Measurements from ENCODE around the gene KRTAP10-9. TPM values are rescaled to one million over a fixed set of nuclear protein-coding genes. Genes with fewer than 3 reads are reported as not detected.
"Not testable (repeated sequence)": the region's sequence is repeated elsewhere in the genome, so short reads cannot be mapped to it uniquely, and the experiment has no call there.

Gene KRTAP10-9
- total RNA-seq, 1 experiment from 2014 or later, result not detected

- DNase-seq (ENCODE audit: low read depth), result no peak
These were observed 31.4 kb upstream of the KRTAP10-9 start for GRCh38 chr21:44595524-44595923.

- DNase-seq (ENCODE audit: low read depth), result no peak
These were observed 30.7 kb upstream of the KRTAP10-9 start for GRCh38 chr21:44596068-44596725.

DNA sequence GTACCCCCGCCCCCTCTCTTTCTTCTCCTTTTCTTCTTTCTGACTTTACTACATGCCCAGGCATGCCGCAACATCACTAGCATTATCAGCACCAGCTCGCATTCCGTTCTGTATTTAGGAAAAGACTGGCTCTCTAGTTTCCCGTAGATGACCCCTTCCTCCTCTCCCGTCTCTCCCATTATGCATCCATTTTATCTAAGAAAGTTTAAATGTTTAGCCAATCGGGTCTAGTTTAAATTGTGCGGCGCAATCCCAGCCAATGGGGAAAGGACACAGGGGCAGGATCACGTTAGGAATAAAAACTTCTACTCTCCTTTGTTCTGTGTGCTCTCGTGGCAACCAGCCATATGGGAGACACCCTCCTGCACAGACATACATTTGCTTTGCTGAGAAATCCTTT lies 28.8 kb upstream of the KRTAP10-9 start:
- no peak for DNase-seq (ENCODE audit: low read depth)

DNA sequence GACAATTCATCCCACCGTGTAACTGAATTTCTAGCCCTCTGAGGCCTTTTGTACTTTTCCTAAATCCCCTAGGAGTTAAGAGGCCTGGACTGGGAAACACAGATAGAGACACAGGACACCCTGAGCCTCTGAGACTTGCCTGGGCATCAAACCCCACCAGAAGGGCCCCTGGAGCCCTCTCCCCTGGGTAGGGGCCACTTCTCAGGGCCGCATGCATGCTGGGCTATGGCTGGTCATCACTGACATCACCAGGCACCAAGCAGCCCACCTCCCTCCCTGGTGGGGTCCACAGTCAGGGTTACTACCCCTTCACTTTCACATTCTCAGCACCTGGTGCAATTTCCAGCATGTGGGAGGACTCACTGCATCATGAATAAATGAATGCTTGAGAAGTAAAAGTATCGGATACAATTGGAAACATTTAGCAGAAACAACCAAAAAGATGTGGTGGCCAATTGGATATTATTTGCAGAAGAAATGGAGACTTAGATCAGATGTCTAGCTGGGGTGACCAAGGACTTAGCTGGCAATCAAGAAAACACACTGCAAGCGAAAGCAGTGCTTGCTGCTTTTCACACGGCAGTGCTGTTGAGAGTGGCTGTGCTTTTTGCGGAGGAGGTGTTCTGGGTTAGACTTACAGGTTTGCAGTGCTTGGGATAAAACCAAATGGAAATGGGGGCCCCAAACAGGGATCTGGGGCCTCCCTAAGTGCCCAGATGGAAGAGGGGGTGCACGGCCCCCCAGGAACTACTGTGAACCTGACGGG lies 27.4 kb upstream of the KRTAP10-9 start:
- DNase-seq (ENCODE audit: low read depth), result no peak

DNA sequence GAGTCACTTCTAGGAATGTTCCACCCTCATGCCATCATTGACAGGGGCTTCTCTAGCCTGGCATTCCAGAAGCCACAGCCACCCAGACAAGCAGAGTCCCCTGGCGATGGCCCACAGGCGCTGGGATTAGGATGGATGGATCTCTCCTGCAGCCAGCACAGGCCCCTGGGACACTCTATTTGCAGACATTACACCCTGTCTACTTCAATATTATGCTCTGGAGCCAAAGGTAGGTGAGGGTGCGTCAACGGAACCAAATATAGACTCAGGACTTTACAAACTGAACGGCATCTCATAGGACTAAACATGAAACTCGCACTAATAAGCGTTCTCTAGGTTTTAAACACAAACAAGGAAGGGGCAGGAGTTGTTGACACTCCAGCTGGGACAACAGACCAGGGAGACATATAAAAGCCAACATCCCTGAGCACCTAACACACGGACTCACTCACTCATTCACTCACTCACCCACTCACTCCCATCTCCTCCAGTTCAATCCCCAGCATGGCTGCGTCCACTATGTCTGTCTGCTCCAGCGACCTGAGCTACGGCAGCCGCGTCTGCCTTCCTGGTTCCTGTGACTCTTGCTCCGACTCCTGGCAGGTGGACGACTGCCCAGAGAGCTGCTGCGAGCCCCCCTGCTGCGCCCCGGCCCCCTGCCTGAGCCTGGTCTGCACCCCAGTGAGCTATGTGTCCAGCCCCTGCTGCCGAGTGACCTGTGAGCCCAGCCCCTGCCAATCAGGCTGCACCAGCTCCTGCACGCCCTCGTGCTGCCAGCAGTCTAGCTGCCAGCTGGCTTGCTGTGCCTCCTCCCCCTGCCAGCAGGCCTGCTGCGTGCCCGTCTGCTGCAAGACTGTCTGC lies 26.5 kb upstream of the KRTAP10-9 start, which contains the start of gene KRTAP10-7:
Gene KRTAP10-7, plus strand, starts transcription at position 480 of the 861 bp plus-strand sequence. Its CDS starts 25 bp downstream, at position 505.
- not testable (repeated sequence) for DNase-seq (ENCODE audit: low read depth)

DNA sequence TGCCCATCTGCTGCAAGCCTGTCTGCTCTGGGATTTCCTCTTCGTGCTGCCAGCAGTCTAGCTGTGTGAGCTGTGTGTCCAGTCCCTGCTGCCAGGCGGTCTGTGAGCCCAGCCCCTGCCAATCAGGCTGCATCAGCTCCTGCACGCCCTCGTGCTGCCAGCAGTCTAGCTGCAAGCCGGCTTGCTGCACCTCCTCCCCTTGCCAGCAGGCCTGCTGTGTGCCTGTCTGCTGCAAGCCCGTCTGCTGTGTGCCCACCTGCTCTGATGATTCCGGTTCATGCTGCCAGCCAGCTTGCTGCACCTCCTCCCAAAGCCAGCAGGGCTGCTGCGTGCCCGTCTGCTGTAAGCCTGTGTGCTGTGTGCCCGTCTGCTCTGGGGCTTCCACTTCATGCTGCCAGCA lies 25.8 kb upstream of the KRTAP10-9 start:
- DNase-seq (ENCODE audit: low read depth), result not testable (repeated sequence)

DNA sequence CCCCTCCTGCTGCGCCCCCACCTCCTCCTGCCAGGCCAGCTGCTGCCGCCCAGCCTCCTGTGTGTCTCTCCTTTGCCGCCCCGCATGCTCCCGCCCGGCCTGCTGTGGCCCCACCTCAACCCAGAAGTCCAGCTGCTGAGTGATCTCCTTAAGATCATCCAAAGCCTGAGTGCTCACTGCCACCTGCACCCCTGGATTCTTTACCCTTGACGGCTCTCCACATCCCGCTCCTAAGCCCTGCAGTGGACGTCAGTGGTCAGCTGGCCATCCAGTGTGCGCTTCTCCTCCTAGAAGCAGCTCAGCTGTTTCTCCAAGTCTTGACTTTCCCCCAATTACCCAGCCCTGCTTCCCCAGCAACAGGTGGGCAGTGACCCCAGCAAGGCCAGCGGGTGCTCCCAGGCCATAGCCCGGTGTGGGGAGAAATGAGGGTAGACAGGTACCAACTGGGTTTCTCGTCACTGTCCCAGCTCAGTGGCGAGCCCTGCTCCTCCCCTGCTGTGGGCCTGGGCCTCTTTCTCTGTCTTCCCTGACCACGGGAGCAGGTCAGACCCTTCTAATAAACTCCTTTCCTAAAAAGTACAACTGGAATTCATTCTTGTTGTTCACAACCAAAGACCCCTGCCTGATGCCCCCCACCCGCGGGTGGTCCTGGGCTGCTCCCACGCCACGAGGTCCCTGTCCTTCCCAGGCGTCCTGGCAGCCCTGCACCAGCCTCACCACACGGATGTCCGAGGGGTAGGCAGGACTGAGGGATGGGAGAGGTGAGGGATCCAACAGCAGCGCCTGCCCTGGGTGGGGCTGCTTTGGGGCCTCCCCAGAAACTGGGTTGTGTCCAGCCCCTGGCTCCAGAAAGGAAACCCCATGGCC lies 25.1 kb upstream of the KRTAP10-9 start:
- no peak for DNase-seq (ENCODE audit: low read depth)

- DNase-seq (ENCODE audit: low read depth), result no peak
These were observed 24.4 kb upstream of the KRTAP10-9 start for GRCh38 chr21:44602463-44602850.

GRCh38 chr21:44603109-44603875 lies 23.6 kb upstream of the KRTAP10-9 start:
- no peak for DNase-seq (ENCODE audit: low read depth)

DNA sequence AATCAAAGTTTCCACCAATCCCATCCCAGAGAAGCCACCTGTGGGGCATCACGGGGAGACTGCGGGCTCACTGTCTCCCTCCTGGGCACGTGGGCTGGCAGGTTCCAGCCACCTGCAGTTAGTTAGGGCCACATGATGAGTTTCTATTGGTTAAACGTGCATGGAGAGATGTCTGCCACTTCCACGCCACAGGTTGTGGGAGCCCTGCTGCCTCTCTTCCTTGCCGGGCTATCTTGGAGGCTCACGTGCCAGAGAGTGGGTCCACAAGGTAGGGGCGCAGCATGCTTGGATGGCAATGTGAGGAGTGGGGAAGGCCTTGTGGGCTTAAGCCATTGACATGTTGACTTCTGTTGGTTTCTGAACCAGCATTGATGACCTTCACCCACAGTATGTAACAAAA lies 23.0 kb upstream of the KRTAP10-9 start:
- DNase-seq (ENCODE audit: low read depth), result no peak

GRCh38 chr21:44606495-44606894 lies 20.4 kb upstream of the KRTAP10-9 start:
- DNase-seq (ENCODE audit: low read depth), result no peak

DNA sequence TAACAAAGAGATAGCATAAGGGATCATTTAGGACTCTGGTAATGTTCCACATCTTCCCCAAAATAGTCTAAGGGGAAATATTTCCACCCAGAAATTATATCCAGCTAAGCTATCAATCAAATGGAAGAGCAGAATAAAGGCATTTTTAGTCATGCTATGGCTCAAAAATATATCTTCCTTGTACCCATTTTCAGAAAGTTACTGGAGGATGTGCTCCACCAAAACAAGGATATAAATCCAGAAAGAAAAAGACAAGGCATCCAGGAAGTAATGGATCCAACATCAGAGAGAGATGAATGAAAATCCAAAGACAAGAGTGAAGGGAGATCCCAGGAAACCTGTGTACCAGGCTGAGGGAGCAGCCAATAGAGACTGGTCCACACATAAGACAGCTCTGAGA lies 17.7 kb upstream of the KRTAP10-9 start:
- DNase-seq (ENCODE audit: low read depth), result no peak

- DNase-seq (ENCODE audit: low read depth), result not testable (repeated sequence)
These were observed 16.6 kb upstream of the KRTAP10-9 start for GRCh38 chr21:44610157-44610843.

- DNase-seq (ENCODE audit: low read depth), result no peak
These were observed 15.3 kb upstream of the KRTAP10-9 start for GRCh38 chr21:44611551-44611950.

DNA sequence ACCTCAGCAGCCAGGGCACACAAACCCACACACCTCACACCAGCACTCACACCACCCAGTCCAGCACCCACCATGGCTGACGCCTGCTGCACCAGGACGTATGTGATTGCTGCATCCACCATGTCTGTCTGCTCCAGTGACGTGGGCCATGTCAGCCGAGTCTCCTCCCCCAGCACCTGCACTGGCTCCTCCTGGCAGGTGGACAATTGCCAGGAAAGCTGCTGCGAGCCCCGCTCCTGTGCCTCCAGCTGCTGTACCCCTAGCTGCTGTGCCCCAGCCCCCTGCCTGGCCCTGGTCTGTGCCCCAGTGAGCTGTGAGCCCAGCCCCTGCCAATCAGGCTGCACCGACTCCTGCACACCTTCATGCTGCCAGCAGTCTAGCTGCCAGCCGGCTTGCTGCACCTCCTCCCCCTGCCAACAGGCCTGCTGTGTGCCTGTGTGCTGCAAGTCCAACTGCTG lies 14.8 kb upstream of the KRTAP10-9 start, which contains the start of gene KRTAP10-8:
Gene KRTAP10-8, plus strand, starts transcription at position 51 of the 458 bp plus-strand sequence. Its CDS starts 22 bp downstream, at position 73.
- DNase-seq (ENCODE audit: low read depth), result no peak

GRCh38 chr21:44612669-44613229 lies 14.1 kb upstream of the KRTAP10-9 start:
- no peak for DNase-seq (ENCODE audit: low read depth)

GRCh38 chr21:44613386-44614155 lies 13.3 kb upstream of the KRTAP10-9 start:
- no peak for DNase-seq (ENCODE audit: low read depth)

GRCh38 chr21:44614161-44614631 lies 12.7 kb upstream of the KRTAP10-9 start:
- DNase-seq (ENCODE audit: low read depth), result no peak
